Muscle of leg (tissue), 11 donors: Measurements from ENCODE around the gene AASDH. TPM values are rescaled to one million over a fixed set of nuclear protein-coding genes. Genes with fewer than 3 reads are reported as not detected.
A peak's percentile ranks its signal among the peaks of the same experiment; 100 is the strongest.

Source experiments
- DNase-seq: peaks from one replicate; pipeline ENCODE4 v3.0.0; 2013
- H3K27ac ChIP-seq: one replicate; pipeline ENCODE4 v1.5.1; 2013; ENCODE audit warnings: mild to moderate bottlenecking, low read length, control low read depth
- H3K27me3 ChIP-seq: one replicate; pipeline ENCODE4 v1.6.1; 2013; ENCODE audit warnings: low read length; ENCODE audit not compliant: control insufficient read depth, insufficient read depth
- H3K36me3 ChIP-seq: one replicate; pipeline ENCODE4 v1.6.1; 2013; ENCODE audit warnings: low read length; ENCODE audit not compliant: control insufficient read depth, insufficient read depth
- H3K4me1 ChIP-seq: one replicate; pipeline ENCODE4 v1.6.1; 2013; ENCODE audit warnings: low read length; ENCODE audit not compliant: control insufficient read depth, insufficient read depth
- H3K4me3 ChIP-seq: one replicate; pipeline ENCODE4 v1.5.1; 2013; ENCODE audit warnings: low read length, control low read depth
- H3K9me3 ChIP-seq: replicated peaks from 2 replicates; pipeline ENCODE4 v1.6.1; 2013; ENCODE audit warnings: low read depth, low read length; ENCODE audit not compliant: control insufficient read depth
- WGBS: methylation state at CpG from one replicate; pipeline ENCODE4 v1.1.5; 2013; ENCODE audit warnings: missing lambda C conversion rate; ENCODE audit not compliant: insufficient coverage; 5-methylcytosine and 5-hydroxymethylcytosine counted together
- polyA plus RNA-seq, 8 donors: library from polyadenylated mRNA; unstranded; fragments of 120-200 nt; gene quantifications; one replicate each; pipeline versions ENCODE4 v1.2.1 to v1.2.3, GENCODE V29; 2013; ENCODE audit warnings: inconsistent platforms in 1 of 8, low replicate concordance in 1 of 8; ENCODE audit not compliant: insufficient read length in 8 of 8, insufficient read depth in 1 of 8
- total RNA-seq: library from RNA; stranded (reverse); fragments of 120-200 nt; gene quantifications from one replicate; pipeline ENCODE4 v1.2.4, GENCODE V29; 2013

AASDH gene
- total and polyA plus RNA-seq, 9 donors: 8.3 to 15.7 (median 10.3) TPM

- Histone ChIP-seq H3K27ac (no peak overlapping the region), H3K4me1 (no peaks in the 10 kb centered on the region), H3K4me3 (no peak overlapping the region), H3K27me3 (no peaks in the 10 kb centered on the region), H3K9me3 (no peaks in the 10 kb centered on the region), H3K36me3 (peaks cover 3% of the 10 kb centered on the region)
- DNase-seq: no peak
- WGBS: 100% methylated on average over 1 of the region's 5 CpGs
Observed at GRCh38 chr4:56320293-56320692, 67.0 kb downstream of the AASDH start.

GRCh38 chr4:56318555-56318954 lies 68.7 kb downstream of the AASDH start:
- peaks cover 7% of the 10 kb centered on the region for H3K36me3 ChIP-seq
- no peaks in the 10 kb centered on the region for H3K9me3 ChIP-seq
- no peaks in the 10 kb centered on the region for H3K4me1 ChIP-seq
- peak; percentile 33 for DNase-seq
- H3K4me3 ChIP-seq: no peak overlapping the region
- no peak overlapping the region for H3K27ac ChIP-seq
- no peaks in the 10 kb centered on the region for H3K27me3 ChIP-seq
- WGBS: no CpG with 5 or more reads among the region's 1 CpG

GRCh38 chr4:56317749-56318148 lies 69.5 kb downstream of the AASDH start:
- Histone ChIP-seq H3K9me3 (no peaks in the 10 kb centered on the region), H3K27ac (no peak overlapping the region), H3K36me3 (peaks cover 12% of the 10 kb centered on the region), H3K4me1 (no peaks in the 10 kb centered on the region), H3K27me3 (no peaks in the 10 kb centered on the region), H3K4me3 (no peak overlapping the region)
- peak; percentile 88 for DNase-seq

- Histone ChIP-seq H3K27ac (no peak overlapping the region), H3K4me1 (peaks cover 2% of the 10 kb centered on the region), H3K4me3 (no peak overlapping the region), H3K36me3 (peaks cover 12% of the 10 kb centered on the region), H3K9me3 (no peaks in the 10 kb centered on the region), H3K27me3 (no peaks in the 10 kb centered on the region)
- 93% methylated on average over 8 of the region's 29 CpGs for WGBS
- DNase-seq: no peak
Observed at GRCh38 chr4:56316011-56316650, 71.2 kb downstream of the AASDH start.

GRCh38 chr4:56315543-56315942 lies 71.7 kb downstream of the AASDH start:
- 96% methylated on average over 24 of the region's 24 CpGs for WGBS
- H3K36me3 ChIP-seq: peaks cover 12% of the 10 kb centered on the region
- H3K27ac ChIP-seq: no peak overlapping the region
- no peak overlapping the region for H3K4me3 ChIP-seq
- H3K4me1 ChIP-seq: peaks cover 3% of the 10 kb centered on the region
- H3K27me3 ChIP-seq: no peaks in the 10 kb centered on the region
- no peaks in the 10 kb centered on the region for H3K9me3 ChIP-seq
- no peak for DNase-seq

GRCh38 chr4:56315041-56315440 lies 72.2 kb downstream of the AASDH start:
- peaks cover 12% of the 10 kb centered on the region for H3K36me3 ChIP-seq
- no peak overlapping the region for H3K4me3 ChIP-seq
- no peak overlapping the region for H3K27ac ChIP-seq
- no peak for DNase-seq
- H3K4me1 ChIP-seq: peaks cover 6% of the 10 kb centered on the region
- WGBS: 97% methylated on average over 29 of the region's 29 CpGs
- H3K27me3 ChIP-seq: no peaks in the 10 kb centered on the region
- H3K9me3 ChIP-seq: no peaks in the 10 kb centered on the region

GRCh38 chr4:56314207-56314915 lies 72.9 kb downstream of the AASDH start:
- Histone ChIP-seq H3K9me3 (no peaks in the 10 kb centered on the region), H3K27me3 (no peaks in the 10 kb centered on the region), H3K4me1 (peaks cover 6% of the 10 kb centered on the region), H3K27ac (no peak overlapping the region), H3K36me3 (peaks cover 12% of the 10 kb centered on the region), H3K4me3 (no peak overlapping the region)
- no peak for DNase-seq
- 96% methylated on average over 50 of the region's 50 CpGs for WGBS

GRCh38 chr4:56313132-56313531 lies 74.2 kb downstream of the AASDH start:
- Histone ChIP-seq H3K27me3 (no peaks in the 10 kb centered on the region), H3K9me3 (no peaks in the 10 kb centered on the region), H3K4me3 (no peak overlapping the region), H3K27ac (no peak overlapping the region), H3K36me3 (peaks cover 12% of the 10 kb centered on the region), H3K4me1 (peaks cover 6% of the 10 kb centered on the region)
- DNase-seq: no peak
- WGBS: 95% methylated on average over 12 of the region's 12 CpGs

- Histone ChIP-seq H3K27ac (no peak overlapping the region), H3K36me3 (peaks cover 20% of the 10 kb centered on the region), H3K9me3 (no peaks in the 10 kb centered on the region), H3K27me3 (no peaks in the 10 kb centered on the region), H3K4me1 (peaks cover 6% of the 10 kb centered on the region), H3K4me3 (no peak overlapping the region)
- DNase-seq: peak; percentile 60
- no CpG with 5 or more reads among the region's 7 CpGs for WGBS
Observed at GRCh38 chr4:56311299-56311975, 75.9 kb downstream of the AASDH start.

- Histone ChIP-seq H3K27ac (peak overlapping the region; percentile 3), H3K4me3 (no peak overlapping the region), H3K9me3 (no peaks in the 10 kb centered on the region), H3K27me3 (no peaks in the 10 kb centered on the region), H3K4me1 (peaks cover 6% of the 10 kb centered on the region), H3K36me3 (peaks cover 20% of the 10 kb centered on the region)
- DNase-seq: peak; percentile 51
- WGBS: no CpG with 5 or more reads among the region's 5 CpGs
Observed at GRCh38 chr4:56310401-56311125, 76.7 kb downstream of the AASDH start.
